A549 (cell line): Measurements from ENCODE around the gene ALPG. TPM values are rescaled to one million over a fixed set of nuclear protein-coding genes. Genes with fewer than 3 reads are reported as not detected.

ENCODE experiments used
- ATAC-seq, 2 experiments: fragments of 200-7000 bp in 1 of 2; fragments of >200 bp in 1 of 2; cut with Nextera tagmentation in 1 of 2; cut with Tn5 transposase in 1 of 2; 3 replicates each; pipeline versions ENCODE4 v1.8.0 to v1.9.1; 2018 to 2020; ENCODE audit warnings: mild to moderate bottlenecking in 1 of 2, moderate library complexity in 1 of 2
- CTCF ChIA-PET: fragments of 300-600 bp; sonication (Branson Sonifier 250); formaldehyde crosslinking; extraction: SDS; loops from one replicate; lab custom pipeline; 2021; ENCODE audit warnings: antibody characterized with exemption, inconsistent platforms; lab: Yijun Ruan, JAX
- POLR2A ChIA-PET: fragments of 350-600 bp; formaldehyde crosslinking; extraction: SDS; loops from one replicate; lab custom pipeline; 2021; ENCODE audit warnings: antibody characterized with exemption, inconsistent platforms; lab: Yijun Ruan, JAX
- DNase-seq, 2 experiments: peaks; one replicate each; pipeline versions ENCODE4 v3.0.0 to v3.0.0-alpha.2; 2011 to 2016; ENCODE audit warnings: low read depth in 1 of 2, low spot score in 1 of 2
- FAIRE-seq: peaks from 2 replicates; lab custom pipeline; 2011; peaks lifted over from hg19 to GRCh38; lab: Jason Lieb, UNC
- H3K27ac ChIP-seq, 2 experiments: fragments of >200 bp; sonication (Bioruptor Twin); formaldehyde crosslinking; 3 replicates each; pipeline ENCODE4 v1.5.1; 2016 to 2017
- H3K4me1 ChIP-seq: fragments of >200 bp; sonication (Bioruptor Twin); formaldehyde crosslinking; 3 replicates; pipeline ENCODE4 v1.6.1; 2016
- H3K4me2 ChIP-seq: fragments of >200 bp; sonication (Bioruptor Twin); formaldehyde crosslinking; 3 replicates; pipeline ENCODE4 v1.6.1; 2016
- H3K4me3 ChIP-seq: fragments of >200 bp; sonication (Bioruptor Twin); formaldehyde crosslinking; 3 replicates; pipeline ENCODE4 v1.5.1; 2016
- H3K9me3 ChIP-seq: fragments of >200 bp; sonication (Bioruptor Twin); formaldehyde crosslinking; 3 replicates; pipeline ENCODE4 v1.6.1; 2016
- CBX8 ChIP-seq: fragments of 200-600 bp; sonication (generic); IDR thresholded peaks from 2 replicates; pipeline ENCODE4 v1.6.1; 2016
- FOSB ChIP-seq: fragments of 250-450 bp; sonication (Bioruptor Pico); IDR thresholded peaks from 2 replicates; pipeline ENCODE4 v1.5.0; 2020; ENCODE audit warnings: mild to moderate bottlenecking, moderate library complexity
- FOXS1 ChIP-seq: fragments of 250-450 bp; sonication (Bioruptor Pico); IDR thresholded peaks from 2 replicates; pipeline ENCODE4 v1.5.0; 2020; ENCODE audit warnings: mild to moderate bottlenecking, moderate library complexity
- HOXB5 ChIP-seq: fragments of 250-450 bp; sonication (Bioruptor Pico); IDR thresholded peaks from 2 replicates; pipeline ENCODE4 v1.5.0; 2020; ENCODE audit warnings: mild to moderate bottlenecking, moderate library complexity
- JUNB ChIP-seq: fragments of >200 bp; sonication (Bioruptor Twin); formaldehyde crosslinking; IDR thresholded peaks from 2 replicates; pipeline ENCODE4 v1.6.1; 2016
- MYC ChIP-seq: IDR thresholded peaks from 2 replicates; pipeline ENCODE4 v1.6.1; 2012; ENCODE audit warnings: mild to moderate bottlenecking, inconsistent platforms, low read length, improper control_type of control experiment, borderline replicate concordance
- NFE2L2 ChIP-seq: fragments of 150-350 bp; conservative IDR thresholded peaks from 2 replicates; pipeline ENCODE4 v1.6.1; 2014; ENCODE audit warnings: low read length
- POLR2AphosphoS2 ChIP-seq: conservative IDR thresholded peaks from 2 replicates; pipeline ENCODE4 v1.6.1; 2012; ENCODE audit warnings: low read length, improper control_type of control experiment, inconsistent platforms
- TFCP2L1 ChIP-seq: fragments of 250-450 bp; sonication (Bioruptor Pico); IDR thresholded peaks from 2 replicates; pipeline ENCODE4 v1.5.0; 2021; ENCODE audit warnings: mild to moderate bottlenecking
- TP53 ChIP-seq: fragments of 250-450 bp; sonication (Bioruptor Pico); IDR thresholded peaks from 2 replicates; pipeline ENCODE4 v1.5.0; 2021; ENCODE audit warnings: mild to moderate bottlenecking, moderate library complexity
- USF2 ChIP-seq: fragments of 450-650 bp; IDR thresholded peaks from 2 replicates; pipeline ENCODE4 v1.6.1; 2014; ENCODE audit warnings: antibody characterized with exemption
- ZFP36 ChIP-seq: fragments of 450-650 bp; IDR thresholded peaks from 2 replicates; pipeline ENCODE4 v1.6.1; 2014; ENCODE audit warnings: borderline replicate concordance; ENCODE audit not compliant: partially characterized antibody
- ZSCAN20 ChIP-seq: fragments of 250-450 bp; sonication (Bioruptor Pico); IDR thresholded peaks from 2 replicates; pipeline ENCODE4 v1.8.0; 2022; ENCODE audit warnings: mild to moderate bottlenecking, moderate library complexity
- WGBS: methylation state at CpG from one replicate; pipeline ENCODE4 v1.1.6; 2017; ENCODE audit errors: missing lambda C conversion rate; 5-methylcytosine and 5-hydroxymethylcytosine counted together
- polyA plus RNA-seq, 4 experiments: library from polyadenylated mRNA; depleted of rRNA in 3 of 4; stranded (reverse); fragments of >200 nt; fragmentation: RNase III in 1 of 4; extraction: RNeasy Plus Mini Kit Qiagen cat#74134 plus additional on column Dnase treatment in 1 of 4; gene quantifications; 2 replicates in 3 of 4; 3 replicates in 1 of 4; pipeline ENCODE4 v1.2.3, GENCODE V29; 2011 to 2017
- TF ChIP-seq, protein P1 (sequence below): fragments of >200 bp; sonication (Bioruptor Twin); formaldehyde crosslinking; IDR thresholded peaks from 3 replicates; pipeline ENCODE4 v1.5.1; 2016
- TF ChIP-seq, protein P2 (sequence below): fragments of 250-450 bp; sonication (Bioruptor Pico); IDR thresholded peaks from 2 replicates; pipeline ENCODE4 v1.5.0; 2021; ENCODE audit warnings: mild to moderate bottlenecking, moderate library complexity, borderline replicate concordance

The ALPG gene
- polyA plus RNA-seq, 2 of the 4 experiments (the other 2 are of a cell fraction): 0.04 to 0.18 TPM

- ATAC-seq: no peak
- no peak for TF ChIP-seq NFE2L2
- TF ChIP-seq, all 56 proteins: peak for 0
- Histone ChIP-seq H3K9me3 (no peaks in the 10 kb centered on the region), H3K27ac (no peak overlapping the region), H3K4me1 (peaks cover 24% of the 10 kb centered on the region; the same call in 2 of the 3 replicates), H3K4me3 (no peak overlapping the region), H3K4me2 (no peak overlapping the region)
- POLR2A ChIA-PET: no interaction called here
- WGBS: 72% methylated on average over 2 of the region's 2 CpGs
- FAIRE-seq: no peak
- CTCF ChIA-PET: interaction anchor here (0.6 to 1.2 kb wide), 2 partner anchors 420 to 496 kb away, joined by 3 read pairs; no protein-coding TSS in a partner anchor
- DNase-seq: no peak
These were observed 10.0 kb upstream of the ALPG start for GRCh38 chr2:232396683-232397082.

DNA sequence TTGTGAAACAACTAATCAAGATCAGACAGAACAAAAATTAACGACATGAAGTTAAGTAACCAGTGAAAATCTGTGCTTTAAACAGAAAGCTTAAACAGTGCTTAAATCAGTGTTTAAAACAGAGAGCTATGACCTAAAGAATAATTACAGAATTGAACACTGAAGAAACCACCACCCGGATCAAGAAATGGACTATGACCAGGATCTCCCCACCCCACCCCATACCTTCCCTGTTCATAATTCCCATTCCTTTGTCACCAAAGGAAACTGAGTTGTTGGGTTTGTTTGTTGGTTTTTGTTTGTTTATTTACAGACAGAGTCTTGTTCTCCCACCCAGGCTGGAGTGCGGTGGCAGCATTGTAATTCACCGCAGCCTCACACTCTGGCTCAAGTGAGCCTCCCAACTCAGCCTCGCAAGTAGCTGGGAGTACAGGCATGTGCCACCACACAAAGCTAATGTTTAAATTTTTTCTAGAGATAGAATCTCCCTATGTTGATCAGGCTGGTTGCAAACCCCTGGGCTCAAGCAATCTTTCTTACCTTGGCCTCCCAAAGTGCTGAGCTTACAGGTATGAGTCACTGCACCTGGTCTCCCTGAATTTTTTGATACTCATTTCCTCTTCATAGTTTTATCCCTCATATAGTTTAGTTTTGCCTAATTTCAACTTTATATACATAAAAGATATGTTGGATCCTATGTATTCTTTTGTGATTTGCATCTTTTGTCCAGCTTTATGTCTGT is 8.2 kb upstream of the ALPG start:
- H3K27ac ChIP-seq: no peak overlapping the region
- peaks cover 24% of the 10 kb centered on the region; the same call in 2 of the 3 replicates for H3K4me1 ChIP-seq
- 81% methylated on average over 5 of the region's 5 CpGs for WGBS
- TF ChIP-seq FOSB (CRISPR knock-in tag) (no peak), FOXS1 (CRISPR knock-in tag) (no peak), USF2 (no peak), TFCP2L1 (CRISPR knock-in tag) (no peak), ZSCAN20 (CRISPR knock-in tag) (no peak), TP53 (no peak), JUNB (no peak), POLR2AphosphoS2 (no peak), MYC (no peak)
- TF ChIP-seq, protein P1, sequence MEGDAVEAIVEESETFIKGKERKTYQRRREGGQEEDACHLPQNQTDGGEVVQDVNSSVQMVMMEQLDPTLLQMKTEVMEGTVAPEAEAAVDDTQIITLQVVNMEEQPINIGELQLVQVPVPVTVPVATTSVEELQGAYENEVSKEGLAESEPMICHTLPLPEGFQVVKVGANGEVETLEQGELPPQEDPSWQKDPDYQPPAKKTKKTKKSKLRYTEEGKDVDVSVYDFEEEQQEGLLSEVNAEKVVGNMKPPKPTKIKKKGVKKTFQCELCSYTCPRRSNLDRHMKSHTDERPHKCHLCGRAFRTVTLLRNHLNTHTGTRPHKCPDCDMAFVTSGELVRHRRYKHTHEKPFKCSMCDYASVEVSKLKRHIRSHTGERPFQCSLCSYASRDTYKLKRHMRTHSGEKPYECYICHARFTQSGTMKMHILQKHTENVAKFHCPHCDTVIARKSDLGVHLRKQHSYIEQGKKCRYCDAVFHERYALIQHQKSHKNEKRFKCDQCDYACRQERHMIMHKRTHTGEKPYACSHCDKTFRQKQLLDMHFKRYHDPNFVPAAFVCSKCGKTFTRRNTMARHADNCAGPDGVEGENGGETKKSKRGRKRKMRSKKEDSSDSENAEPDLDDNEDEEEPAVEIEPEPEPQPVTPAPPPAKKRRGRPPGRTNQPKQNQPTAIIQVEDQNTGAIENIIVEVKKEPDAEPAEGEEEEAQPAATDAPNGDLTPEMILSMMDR: no peak
- ChIA-PET CTCF (interaction anchor here (0.7 to 1.9 kb wide), 6 partner anchors 7 to 473 kb away, joined by 3 to 5 read pairs (median 4); no protein-coding TSS in a partner anchor), POLR2A (no interaction called here)
- no peak overlapping the region for H3K4me3 ChIP-seq
- H3K4me2 ChIP-seq: no peak overlapping the region
- FAIRE-seq (no peak), ATAC-seq (no peak), DNase-seq (no peak)
- H3K9me3 ChIP-seq: no peaks in the 10 kb centered on the region

- DNase-seq (peak in 1 of 2 experiments; percentile 23), ATAC-seq (peak; percentile 56 to 67; a peak in 5 of 6 replicates)
- POLR2A ChIA-PET: no interaction called here
These were observed 6.2 kb upstream of the ALPG start for GRCh38 chr2:232400256-232401015.

More at GRCh38 chr2:232400256-232401015, 6.2 kb upstream of the ALPG start:
- 43% methylated on average over 9 of the region's 9 CpGs for WGBS
- CTCF ChIA-PET: interaction anchor here (1.2 to 2.1 kb wide), 4 partner anchors 8 to 75 kb away, joined by 3 to 11 read pairs (median 4); no protein-coding TSS in a partner anchor
- no peak for FAIRE-seq
- TF ChIP-seq HOXB5 (no peak), ZFP36 (no peak), CBX8 (no peak), MYC (no peak)
- TF ChIP-seq, protein P2, sequence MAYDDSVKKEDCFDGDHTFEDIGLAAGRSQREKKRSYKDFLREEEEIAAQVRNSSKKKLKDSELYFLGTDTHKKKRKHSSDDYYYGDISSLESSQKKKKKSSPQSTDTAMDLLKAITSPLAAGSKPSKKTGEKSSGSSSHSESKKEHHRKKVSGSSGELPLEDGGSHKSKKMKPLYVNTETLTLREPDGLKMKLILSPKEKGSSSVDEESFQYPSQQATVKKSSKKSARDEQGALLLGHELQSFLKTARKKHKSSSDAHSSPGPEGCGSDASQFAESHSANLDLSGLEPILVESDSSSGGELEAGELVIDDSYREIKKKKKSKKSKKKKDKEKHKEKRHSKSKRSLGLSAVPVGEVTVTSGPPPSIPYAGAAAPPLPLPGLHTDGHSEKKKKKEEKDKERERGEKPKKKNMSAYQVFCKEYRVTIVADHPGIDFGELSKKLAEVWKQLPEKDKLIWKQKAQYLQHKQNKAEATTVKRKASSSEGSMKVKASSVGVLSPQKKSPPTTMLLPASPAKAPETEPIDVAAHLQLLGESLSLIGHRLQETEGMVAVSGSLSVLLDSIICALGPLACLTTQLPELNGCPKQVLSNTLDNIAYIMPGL: no peak
- Histone ChIP-seq H3K27ac (no peak overlapping the region), H3K4me2 (peak overlapping the region; percentile 35; the same call in 2 of the 3 replicates), H3K4me1 (peaks cover 24% of the 10 kb centered on the region; the same call in 2 of the 3 replicates), H3K9me3 (no peaks in the 10 kb centered on the region), H3K4me3 (no peak overlapping the region)
